ENCODE measurements around the gene TMEM164.

The TMEM164 gene

GRCh38 chrX:110042496-110042895 lies 39.6 kb downstream of the TMEM164 start:
- DNase-seq, result no peak

- no peak for DNase-seq
Measured at GRCh38 chrX:110043506-110043905, 40.6 kb downstream of the TMEM164 start.

GRCh38 chrX:110044346-110045249 lies 41.7 kb downstream of the TMEM164 start:
- DNase-seq, result no peak

GRCh38 chrX:110045421-110045820 lies 42.5 kb downstream of the TMEM164 start:
- DNase-seq, result no peak

DNA sequence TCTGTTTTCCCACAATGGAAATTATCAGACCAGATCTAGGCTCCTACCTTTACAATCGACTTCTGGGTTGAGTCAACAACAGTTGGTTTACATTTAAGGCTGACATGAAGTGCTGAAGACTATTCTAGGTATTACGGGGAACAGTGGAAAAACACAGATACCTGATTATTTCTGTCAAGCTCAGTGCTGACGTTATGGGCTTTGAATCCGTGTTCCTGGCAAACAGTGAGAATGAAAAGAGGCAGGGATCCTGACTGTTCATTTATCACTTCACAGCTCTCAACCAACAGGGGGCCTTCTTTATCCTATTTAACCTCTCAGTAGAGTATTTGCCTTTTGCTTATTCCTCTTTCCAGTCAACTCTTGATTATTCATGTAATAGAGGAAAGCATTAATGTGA lies 43.1 kb downstream of the TMEM164 start:
- DNase-seq, result no peak

DNA sequence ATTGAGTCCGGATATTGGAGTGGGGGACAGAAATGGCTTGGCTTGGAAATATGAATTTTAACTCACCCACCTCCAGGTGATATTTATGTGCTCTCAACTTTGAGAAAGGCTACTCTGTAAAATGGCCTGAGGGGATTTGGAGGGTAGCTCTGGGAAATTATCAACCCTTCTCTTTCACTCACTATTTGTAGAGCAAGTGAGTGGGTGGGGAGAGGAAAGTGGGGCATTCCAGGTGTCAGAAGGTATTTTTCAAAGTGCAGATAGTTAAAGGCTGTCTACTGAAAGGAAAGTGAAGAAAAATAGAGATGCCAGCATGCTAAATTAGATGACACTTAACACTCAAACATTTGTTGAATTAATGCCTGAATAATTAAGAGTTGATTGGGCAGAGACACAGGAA lies 44.1 kb downstream of the TMEM164 start:
- DNase-seq, result no peak

DNA sequence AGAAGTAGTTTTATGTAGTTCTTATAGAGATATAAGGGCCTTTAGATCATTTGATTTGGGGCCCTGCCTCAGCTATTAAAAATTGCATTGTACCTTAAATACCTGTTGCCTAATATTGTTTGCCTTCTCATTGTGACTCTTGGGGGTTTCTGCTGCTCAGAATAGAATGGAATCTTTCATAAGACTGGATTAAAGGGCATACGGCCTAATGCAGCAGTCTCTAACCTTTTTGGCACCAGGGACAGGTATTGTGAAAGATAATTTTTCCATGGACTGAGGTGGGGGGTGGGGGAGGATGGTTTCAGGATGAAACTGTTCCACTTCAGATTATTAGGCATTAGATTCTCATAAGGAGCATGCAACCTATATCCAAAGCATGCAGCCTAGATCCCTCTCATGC lies 46.2 kb downstream of the TMEM164 start:
- DNase-seq, result no peak

- no peak for DNase-seq
Measured at GRCh38 chrX:110050386-110050785, 47.5 kb downstream of the TMEM164 start.

DNA sequence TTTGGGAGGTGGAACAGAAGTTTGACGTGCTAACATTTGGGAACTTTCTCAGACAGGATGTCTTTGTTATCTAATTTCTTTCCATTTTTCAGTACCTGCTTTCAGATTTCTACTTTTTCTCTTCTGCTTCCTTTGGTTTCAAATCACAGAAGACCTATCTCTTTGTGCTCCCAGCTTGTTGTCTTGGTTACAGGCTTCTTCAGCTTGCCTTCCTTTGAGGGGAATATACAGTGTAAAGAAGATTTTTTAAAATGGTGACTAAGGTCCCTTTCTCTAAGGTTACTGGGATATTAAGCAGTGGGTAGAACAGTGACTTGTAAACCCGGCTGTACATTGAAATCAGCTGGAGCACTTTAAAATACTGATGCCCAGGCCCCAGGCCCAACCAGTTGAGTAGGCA lies 48.0 kb downstream of the TMEM164 start:
- DNase-seq, result no peak

DNA sequence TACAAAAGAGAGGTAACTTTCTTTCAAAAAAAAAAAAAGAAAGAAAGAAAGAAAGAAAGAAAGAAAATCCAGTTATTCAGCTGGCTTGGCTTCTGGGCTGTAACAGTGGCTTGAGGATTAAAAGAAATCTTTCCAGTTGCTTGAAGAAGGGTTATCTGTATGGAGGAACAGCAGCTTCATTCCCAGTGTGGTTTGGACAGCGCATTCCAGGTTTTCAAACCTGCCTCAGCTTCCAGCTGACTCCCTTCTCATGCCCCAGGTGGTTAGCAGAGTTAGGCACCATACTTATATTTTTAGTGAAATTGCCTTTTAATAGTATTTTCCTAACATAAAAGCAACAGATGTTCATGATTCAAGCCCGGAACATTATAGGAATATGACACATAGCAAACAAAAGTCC lies 48.6 kb downstream of the TMEM164 start:
- no peak for DNase-seq

DNA sequence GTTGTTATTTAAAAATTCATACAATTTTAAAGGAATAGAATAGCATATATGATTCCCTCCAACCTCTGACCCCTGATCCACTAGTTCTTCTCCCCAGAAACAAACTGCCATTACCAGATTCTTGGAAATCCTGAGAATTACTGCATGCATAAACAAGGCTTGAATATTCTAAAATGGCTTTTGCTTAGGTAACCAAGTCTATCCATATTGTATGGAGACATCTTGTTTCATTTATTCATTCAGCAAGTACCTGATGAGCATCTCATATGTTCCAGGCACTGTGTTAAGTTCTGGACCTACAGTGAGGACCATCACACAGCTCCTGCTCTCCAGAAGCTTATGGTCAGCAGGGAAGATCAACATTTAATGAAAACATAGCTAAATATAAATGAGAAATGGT lies 49.4 kb downstream of the TMEM164 start:
- no peak for DNase-seq

DNA sequence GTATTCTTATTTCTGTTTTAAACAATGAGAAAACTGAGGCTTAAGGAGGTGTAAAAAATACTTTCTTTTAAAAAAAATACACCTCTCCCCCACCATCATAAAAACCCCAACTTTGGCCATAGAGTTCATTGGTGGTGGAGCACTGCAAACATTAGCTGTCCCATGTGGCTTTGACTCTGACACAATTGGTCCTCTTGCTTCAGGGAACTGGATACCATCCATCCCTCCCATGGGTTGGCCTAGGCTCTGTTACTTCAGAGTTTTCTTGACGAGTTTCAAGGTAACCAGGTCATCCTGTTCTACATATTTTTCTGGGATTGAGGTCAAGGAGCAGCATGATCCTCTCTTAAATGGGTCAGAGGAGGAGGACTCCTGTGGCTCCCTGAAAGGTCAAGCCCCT lies 50.5 kb downstream of the TMEM164 start:
- DNase-seq, result no peak

- DNase-seq, result no peak
Measured at GRCh38 chrX:110055616-110056015, 52.7 kb downstream of the TMEM164 start.

DNA sequence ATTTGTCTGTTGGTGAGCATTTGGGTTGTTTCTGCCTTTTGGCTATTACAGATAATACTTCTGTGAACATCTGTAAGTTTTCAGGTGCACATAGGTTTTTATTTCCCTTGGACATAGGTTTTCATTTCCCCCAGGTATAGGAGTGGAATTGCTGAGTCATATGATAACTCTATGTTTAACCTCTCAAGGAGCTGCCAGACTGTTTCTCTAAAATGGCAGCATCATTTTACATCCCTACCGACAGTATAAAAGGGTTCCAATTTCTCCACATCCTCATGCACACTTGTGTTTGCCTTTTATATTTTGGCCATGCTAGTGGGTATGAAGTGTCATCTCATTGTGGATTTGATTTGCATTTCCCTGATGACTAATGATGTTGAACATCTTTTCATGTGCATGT lies 53.5 kb downstream of the TMEM164 start:
- DNase-seq, result no peak

GRCh38 chrX:110059410-110059809 lies 56.5 kb downstream of the TMEM164 start:
- no peak for DNase-seq

DNA sequence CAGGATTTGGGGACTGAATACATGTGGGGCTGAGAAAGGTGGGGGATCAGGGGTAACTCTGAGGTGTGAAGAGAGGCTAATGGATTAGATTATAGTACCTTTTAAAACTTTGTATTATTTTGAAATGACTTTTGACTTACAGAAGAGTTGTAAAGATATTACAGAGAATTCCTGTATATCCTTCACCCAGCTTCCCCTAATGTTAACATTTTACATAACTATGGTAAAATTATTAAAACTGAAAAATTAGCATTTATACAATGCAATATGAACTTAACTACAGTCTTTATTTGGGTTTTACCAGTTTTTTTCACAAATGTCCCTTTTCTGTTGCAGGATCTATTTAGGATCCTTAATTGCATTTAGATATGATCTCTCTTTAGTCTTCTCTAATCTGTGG lies 57.4 kb downstream of the TMEM164 start:
- no peak for DNase-seq

- no peak for DNase-seq
Measured at GRCh38 chrX:110060846-110061537, 58.1 kb downstream of the TMEM164 start.

DNA sequence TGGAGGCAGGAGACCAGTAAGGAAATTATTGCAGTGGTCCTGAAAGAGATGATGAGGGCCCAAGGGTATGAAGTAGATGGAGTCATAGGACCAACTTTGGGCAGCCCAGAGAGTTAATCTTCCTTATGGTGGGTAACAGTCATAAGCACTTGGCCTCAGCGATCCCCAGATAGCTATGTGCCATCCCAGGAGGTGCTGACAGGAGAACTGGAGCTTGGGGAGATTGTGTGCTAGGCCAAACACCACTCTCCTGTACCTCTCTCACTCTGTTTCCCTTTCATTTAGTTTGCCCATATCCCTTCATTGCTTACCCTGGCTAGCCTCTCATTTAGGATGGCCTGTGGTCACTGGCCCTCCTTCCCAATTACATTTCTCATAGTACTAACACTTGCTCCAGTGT lies 60.0 kb downstream of the TMEM164 start:
- DNase-seq, result no peak

- no peak for DNase-seq
Measured at GRCh38 chrX:110066488-110067225, 63.7 kb downstream of the TMEM164 start.

GRCh38 chrX:110070970-110071369 lies 68.1 kb downstream of the TMEM164 start:
- no peak for DNase-seq

DNA sequence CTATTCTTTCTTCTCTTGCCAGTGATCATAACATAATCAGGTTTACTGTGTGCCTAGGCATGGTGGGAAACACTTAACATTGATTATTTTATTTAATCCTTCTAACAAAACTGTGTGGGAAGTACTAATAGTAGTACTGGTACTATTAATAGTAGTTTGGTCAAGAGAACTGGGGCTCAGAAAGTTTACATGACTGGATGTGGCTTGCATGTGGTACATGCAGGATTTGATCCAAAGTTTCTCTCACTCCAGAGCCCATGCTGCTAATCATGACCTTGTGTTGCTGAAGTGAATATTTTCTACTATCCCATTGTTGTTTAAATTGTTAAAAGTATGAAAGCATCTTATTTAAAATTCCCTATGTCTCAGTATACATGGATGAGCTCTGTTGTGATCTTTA lies 78.4 kb downstream of the TMEM164 start:
- DNase-seq, result no peak

DNA sequence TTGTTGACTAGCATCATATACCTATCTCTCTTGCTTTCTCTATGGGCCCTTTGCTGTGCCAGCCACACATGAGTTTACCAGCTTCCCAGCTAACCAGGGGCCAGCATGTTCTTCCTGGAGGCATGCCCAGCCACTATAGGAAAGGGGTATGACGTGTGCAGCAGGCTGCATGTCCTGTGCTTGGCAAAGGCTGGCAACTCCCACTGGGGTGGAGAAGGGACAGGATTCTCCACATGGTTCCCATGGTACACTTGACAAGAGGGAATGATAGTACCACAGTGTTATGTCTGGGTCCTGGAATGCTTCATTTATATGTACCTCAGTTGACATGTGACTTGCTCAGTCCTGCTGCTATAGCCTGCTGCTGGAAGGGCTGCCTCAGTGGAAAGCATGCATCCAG lies 78.8 kb downstream of the TMEM164 start:
- DNase-seq, result no peak

GRCh38 chrX:110082161-110082560 lies 79.2 kb downstream of the TMEM164 start:
- DNase-seq, result no peak

Data from effector CD8-positive, alpha-beta T cell (primary cell).